H1 (cell line): ENCODE results near the gene TMA7. TPM values are rescaled to one million over a fixed set of nuclear protein-coding genes. Genes with fewer than 3 reads are reported as not detected.

Experiments used
- CTCF ChIA-PET: fragments of 300-600 bp; sonication (Branson Sonifier 250); formaldehyde crosslinking; loops from one replicate; lab custom pipeline; 2021; ENCODE audit not compliant: partially characterized antibody; lab: Charles Lee
- POLR2A ChIA-PET: fragments of 300-600 bp; sonication (Branson Sonifier 250); formaldehyde crosslinking; loops from one replicate; lab custom pipeline; 2021; ENCODE audit warnings: inconsistent platforms; ENCODE audit not compliant: partially characterized antibody; lab: Charles Lee
- DNase-seq, 2 experiments: peaks; one replicate each; pipeline versions ENCODE4 v3.0.0 to v3.0.0-alpha.2; 2010 to 2022; ENCODE audit warnings: low spot score in 2 of 2, low read depth in 1 of 2, mixed read lengths in 1 of 2
- FAIRE-seq: peaks from 2 replicates; lab custom pipeline; 2011; peaks lifted over from hg19 to GRCh38; lab: Jason Lieb, UNC
- H2AFZ ChIP-seq: 2 replicates; pipeline ENCODE4 v1.8.1; 2012; ENCODE audit warnings: low read length, inconsistent platforms
- H2AK5ac ChIP-seq: 2 replicates; pipeline ENCODE4 v1.6.1; 2013; ENCODE audit warnings: low read depth, low read length
- H2BK120ac ChIP-seq: replicated peaks from 2 replicates; pipeline ENCODE3; 2013; ENCODE audit warnings: low read depth, low read length, inconsistent platforms
- H2BK12ac ChIP-seq: 2 replicates; pipeline ENCODE4 v1.6.1; 2013; ENCODE audit warnings: low read depth, low read length
- H2BK15ac ChIP-seq: 2 replicates; pipeline ENCODE4 v1.6.1; 2013; ENCODE audit warnings: low read length
- H2BK20ac ChIP-seq: 2 replicates; pipeline ENCODE4 v1.6.1; 2013; ENCODE audit warnings: low read length
- H2BK5ac ChIP-seq: 2 replicates; pipeline ENCODE4 v1.6.1; 2013; ENCODE audit warnings: low read depth, low read length
- H3K14ac ChIP-seq: 2 replicates; pipeline ENCODE4 v1.6.1; 2013; ENCODE audit warnings: inconsistent platforms; ENCODE audit not compliant: insufficient read length
- H3K18ac ChIP-seq: 2 replicates; pipeline ENCODE4 v1.6.1; 2013; ENCODE audit warnings: low read length; ENCODE audit errors: extremely low read depth
- H3K23ac ChIP-seq: 2 replicates; pipeline ENCODE4 v1.6.1; 2013; ENCODE audit warnings: inconsistent platforms; ENCODE audit not compliant: insufficient read length
- H3K23me2 ChIP-seq: 2 replicates; pipeline ENCODE4 v1.6.1; 2013; ENCODE audit warnings: low read depth, low read length
- H3K27ac ChIP-seq: 2 replicates; pipeline ENCODE4 v1.6.1; 2011; ENCODE audit warnings: low read depth, low read length, inconsistent platforms
- H3K27me3 ChIP-seq, 4 experiments: replicated peaks in 1 of 4; 1 replicate in 1 of 4; 2 replicates in 3 of 4; pipeline versions ENCODE4 v1.6.1 to v1.8.1; 2011 to 2013; ENCODE audit warnings: low read length in 3 of 4, mild to moderate bottlenecking in 3 of 4, inconsistent platforms in 2 of 4, mixed read lengths in 2 of 4, moderate library complexity in 1 of 4; ENCODE audit not compliant: control insufficient read depth in 3 of 4, insufficient read depth in 3 of 4; ENCODE audit errors: extremely low read depth in 1 of 4
- H3K36me3 ChIP-seq, 4 experiments: 2 replicates each; pipeline versions ENCODE4 v1.6.1 to v1.8.1; 2011 to 2013; ENCODE audit warnings: mild to moderate bottlenecking in 4 of 4, low read length in 3 of 4, moderate library complexity in 2 of 4, control low read depth in 1 of 4, inconsistent platforms in 1 of 4; ENCODE audit not compliant: insufficient read depth in 4 of 4, control insufficient read depth in 2 of 4
- H3K4ac ChIP-seq: replicated peaks from 2 replicates; pipeline ENCODE3; 2013; ENCODE audit warnings: low read length, low read depth, mixed read lengths, inconsistent platforms; ENCODE audit not compliant: insufficient read length
- H3K4me1 ChIP-seq, 4 experiments: replicated peaks in 1 of 4; 1 replicate in 1 of 4; 2 replicates in 3 of 4; pipeline versions ENCODE4 v1.6.1 to v1.8.1; 2011 to 2013; ENCODE audit warnings: low read length in 3 of 4, inconsistent platforms in 2 of 4, mixed read lengths in 1 of 4; ENCODE audit not compliant: insufficient read depth in 4 of 4, control insufficient read depth in 3 of 4
- H3K4me2 ChIP-seq, 2 experiments: 2 replicates each; pipeline versions ENCODE4 v1.6.1 to v1.8.1; 2011 to 2013; ENCODE audit warnings: low read depth in 2 of 2, low read length in 2 of 2, control low read depth in 1 of 2, inconsistent platforms in 1 of 2, mild to moderate bottlenecking in 1 of 2; ENCODE audit not compliant: insufficient read depth in 1 of 2
- H3K4me3 ChIP-seq, 4 experiments: fragments of 200-600, 300-600 bp in 1 of 4; sonication (generic), shearing (Covaris generic), sonication (Bioruptor Twin) in 1 of 4; 2 replicates each; pipeline versions ENCODE4 v1.5.1 to v1.8.1; 2011 to 2016; ENCODE audit warnings: low read length in 4 of 4, low read depth in 3 of 4, control low read depth in 2 of 4, inconsistent platforms in 2 of 4, mild to moderate bottlenecking in 2 of 4, mixed read lengths in 1 of 4, moderate library complexity in 1 of 4; ENCODE audit not compliant: insufficient read depth in 2 of 4; ENCODE audit errors: extremely low read depth in 1 of 4
- H3K56ac ChIP-seq: replicated peaks from 2 replicates; pipeline ENCODE3; 2013; ENCODE audit warnings: low read depth, mild to moderate bottlenecking, mixed read lengths, low read length, inconsistent platforms; ENCODE audit not compliant: insufficient read length
- H3K79me1 ChIP-seq: 2 replicates; pipeline ENCODE4 v1.6.1; 2013; ENCODE audit warnings: low read depth, low read length, control low read depth
- H3K79me2 ChIP-seq, 2 experiments: 2 replicates each; pipeline versions ENCODE4 v1.6.1 to v1.8.1; 2012 to 2013; ENCODE audit warnings: low read length in 2 of 2, mild to moderate bottlenecking in 2 of 2, inconsistent platforms in 1 of 2; ENCODE audit not compliant: insufficient read depth in 2 of 2, control insufficient read depth in 1 of 2
- H3K9ac ChIP-seq, 4 experiments: replicated peaks in 1 of 4; 1 replicate in 1 of 4; 2 replicates in 3 of 4; pipeline versions ENCODE4 v1.6.1 to v1.8.1; 2011 to 2013; ENCODE audit warnings: low read depth in 3 of 4, low read length in 3 of 4, control low read depth in 2 of 4, mild to moderate bottlenecking in 2 of 4, moderate library complexity in 2 of 4, inconsistent platforms in 1 of 4; ENCODE audit errors: extremely low read depth in 1 of 4
- H3K9me3 ChIP-seq, 2 experiments: 2 replicates each; pipeline versions ENCODE4 v1.6.1 to v1.8.1; 2012 to 2013; ENCODE audit warnings: mild to moderate bottlenecking in 2 of 2, moderate library complexity in 2 of 2, control low read depth in 1 of 2, inconsistent platforms in 1 of 2, low read depth in 1 of 2, low read length in 1 of 2, mixed read lengths in 1 of 2; ENCODE audit not compliant: insufficient read depth in 2 of 2
- H4K20me1 ChIP-seq, 2 experiments: replicated peaks in 1 of 2; 2 replicates each; pipeline versions ENCODE3 to v1.8.1; 2011 to 2013; ENCODE audit warnings: inconsistent platforms in 2 of 2, low read length in 2 of 2, mild to moderate bottlenecking in 1 of 2; ENCODE audit not compliant: insufficient read depth in 2 of 2, control insufficient read depth in 1 of 2
- H4K5ac ChIP-seq: 2 replicates; pipeline ENCODE4 v1.6.1; 2013; ENCODE audit warnings: low read length, low read depth, mixed read lengths, inconsistent platforms; ENCODE audit not compliant: insufficient read length
- H4K8ac ChIP-seq: 2 replicates; pipeline ENCODE4 v1.8.0; 2013; ENCODE audit warnings: mild to moderate bottlenecking, moderate library complexity, low read length, inconsistent platforms; ENCODE audit not compliant: insufficient read depth; ENCODE audit errors: extremely low read depth
- H4K91ac ChIP-seq: replicated peaks from 2 replicates; pipeline ENCODE3; 2013; ENCODE audit warnings: low read length, mixed read lengths, inconsistent platforms; ENCODE audit not compliant: insufficient read length
- PHF8 ChIP-seq: fragments of 200-600 bp; sonication (generic); conservative IDR thresholded peaks from 2 replicates; pipeline ENCODE4 v1.7.1; 2012; ENCODE audit warnings: low read depth, mild to moderate bottlenecking, inconsistent platforms, low read length, moderate library complexity
- RFX5 ChIP-seq: IDR thresholded peaks from 2 replicates; pipeline ENCODE4 v1.6.1; 2011; ENCODE audit warnings: low read depth, low read length, improper control_type of control experiment, borderline replicate concordance
- SAP30 ChIP-seq: fragments of 300-600 bp; sonication (generic); IDR thresholded peaks from 2 replicates; pipeline ENCODE4 v1.7.1; 2012; ENCODE audit warnings: low read length, moderate library complexity, mild to moderate bottlenecking, inconsistent platforms; ENCODE audit not compliant: insufficient read depth, insufficient replicate concordance
- SIRT6 ChIP-seq: IDR thresholded peaks from one replicate; pipeline ENCODE4 v1.7.1; 2012; ENCODE audit warnings: low read length, inconsistent platforms
- WGBS, 2 experiments: shearing (Covaris generic) in 1 of 2; methylation state at CpG; one replicate each; pipeline versions ENCODE4 v1.1.6 to v1.1.7; 2013 to 2015; ENCODE audit warnings: low lambda C conversion rate in 2 of 2, mixed read lengths in 2 of 2, inconsistent platforms in 1 of 2, low coverage in 1 of 2, missing lambda C conversion rate in 1 of 2; ENCODE audit not compliant: insufficient replicate concordance in 2 of 2, insufficient coverage in 1 of 2, insufficient read length in 1 of 2; ENCODE audit errors: extremely low coverage in 1 of 2, missing lambda C conversion rate in 1 of 2; 5-methylcytosine and 5-hydroxymethylcytosine counted together
- polyA plus RNA-seq, 7 experiments: library from polyadenylated mRNA; depleted of rRNA in 3 of 7; stranded (reverse) in 5 of 7; unstranded in 2 of 7; fragments of >200 nt in 5 of 7; fragments of 200-250 nt in 2 of 7; gene quantifications; 1 replicate in 5 of 7; 2 replicates in 1 of 7; 4 replicates in 1 of 7; pipeline versions ENCODE4 v1.2.1 to v1.2.3, GENCODE V29; 2011 to 2013; ENCODE audit warnings: missing spikeins in 2 of 7, mixed read lengths in 2 of 7
- total RNA-seq: library from RNA; stranded (reverse); fragmentation: NEBNext Ultra II Directional; extraction: Animal tissue kit (Norgen Biotek cat#: 25700); gene quantifications from 2 replicates; pipeline ENCODE4 v1.2.1, GENCODE V29; 2021

Gene TMA7
- total and polyA plus RNA-seq, 2 of the 8 experiments (the other 6 are each of a cell fraction or from before 2014, with no cell fraction given): 138 to 305 TPM

DNA sequence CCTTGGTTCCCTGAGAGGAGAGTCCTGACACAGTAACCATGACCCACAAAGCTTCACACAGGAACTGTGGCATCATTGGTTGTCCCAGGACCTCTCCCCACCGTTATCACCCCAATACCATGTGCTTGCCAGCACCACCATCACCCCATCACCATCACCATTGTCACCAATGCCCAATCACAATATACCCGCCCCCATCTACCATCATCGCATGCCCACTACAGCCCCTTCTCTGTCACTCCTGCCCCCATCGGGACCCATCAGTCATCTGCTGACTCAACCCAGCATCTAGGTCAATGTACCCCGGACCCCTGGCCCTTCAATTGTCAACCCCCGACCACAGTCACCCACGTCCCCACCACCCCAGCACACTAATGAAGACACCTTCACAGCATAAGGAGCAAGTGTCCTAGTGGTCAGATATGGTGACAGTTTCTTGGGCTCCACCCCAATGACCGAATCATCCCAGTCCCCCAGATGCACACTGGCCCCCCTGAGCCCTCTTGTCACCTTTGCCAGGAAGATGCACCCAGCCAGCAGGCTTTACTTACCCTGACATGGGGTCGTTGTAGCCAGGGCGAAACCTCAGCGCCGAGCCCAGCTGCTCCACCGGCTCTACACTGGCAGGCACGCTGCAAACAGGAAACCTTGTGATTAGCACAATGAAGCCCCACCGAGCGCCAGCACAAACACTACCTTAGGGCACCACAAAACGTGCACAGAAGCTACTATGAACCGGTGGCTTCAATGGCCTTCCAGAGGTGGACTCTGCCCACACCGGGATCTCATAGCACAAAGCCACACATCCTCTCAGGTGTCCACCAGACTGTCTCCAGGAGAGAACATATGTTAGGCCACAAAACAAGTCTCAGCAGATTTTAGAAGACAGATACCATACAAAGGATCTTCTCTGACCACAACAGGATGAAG lies 38.8 kb downstream of the TMA7 start:
- no peak overlapping the region for H4K5ac ChIP-seq
- no peaks in the 10 kb centered on the region for H4K20me1 ChIP-seq
- H3K79me2 ChIP-seq: no peaks in the 10 kb centered on the region
- H3K14ac ChIP-seq: no peak overlapping the region
- H3K23ac ChIP-seq: no peak overlapping the region
- H4K91ac ChIP-seq: peak overlapping the region; percentile 31
- peaks cover 0 to 17% (median 12%) of the 10 kb centered on the region in 4 experiments; a peak in 6 of 7 replicates for H3K4me1 ChIP-seq
- no peak overlapping the region for H3K27ac ChIP-seq
- H3K27me3 ChIP-seq: no peaks in the 10 kb centered on the region
- whole genome bisulfite sequencing, 2 experiments: 89% methylated on average over 19 of the region's 19 CpGs; no CpG with 5 or more reads in 1 of the 2 experiments
- H2BK15ac ChIP-seq: peak overlapping the region; percentile 40; the same call in 1 of the 2 replicates
- H3K9ac ChIP-seq: no peak overlapping the region
- H3K36me3 ChIP-seq: no peaks in the 10 kb centered on the region
- H3K18ac ChIP-seq: no peak overlapping the region
- CTCF ChIA-PET: interaction anchor here (1.3 to 21.5 kb wide), 4 partner anchors 29 to 70 kb away, joined by 3 to 251 read pairs (median 25); partner anchors contain the start of gene SHISA5
- no peak for TF ChIP-seq SAP30
- TF ChIP-seq PHF8: no peak
- no peak for TF ChIP-seq RFX5
- TF ChIP-seq SIRT6: no peak
- no peak overlapping the region; the same call in 1 of the 2 replicates for H4K8ac ChIP-seq
- H2BK20ac ChIP-seq: no peak overlapping the region
- DNase-seq (no peak), FAIRE-seq (no peak)
- H3K56ac ChIP-seq: no peak overlapping the region
- H2AK5ac ChIP-seq: no peak overlapping the region
- no peak overlapping the region for H2AFZ ChIP-seq
- H3K4me3 ChIP-seq: no peak overlapping the region
- peak overlapping the region; percentile 64 for H2BK120ac ChIP-seq
- H3K9me3 ChIP-seq: no peaks in the 10 kb centered on the region
- no peaks in the 10 kb centered on the region; the same call in 1 of the 2 replicates for H3K23me2 ChIP-seq
- H3K4ac ChIP-seq: no peak overlapping the region
- no peak overlapping the region for H3K4me2 ChIP-seq
- 0 out of 2 replicates have a peak overlapping the region, but pooled peaks have one; percentile 3 for H2BK5ac ChIP-seq
- H3K79me1 ChIP-seq: no peaks in the 10 kb centered on the region
- 0 out of 2 replicates have a peak overlapping the region, but pooled peaks have one; percentile 9 for H2BK12ac ChIP-seq
- POLR2A ChIA-PET: interaction anchor here (7.6 kb wide), 1 partner anchor 15 kb away, joined by 83 read pairs; a partner anchor contains a TSS
